GM12801 (cell line): Measurements from ENCODE around the gene HMHB1.

Experiments
- CTCF ChIP-seq: IDR thresholded peaks from one replicate; pipeline ENCODE4 v1.5.1; 2011; ENCODE audit warnings: control low read depth; ENCODE audit not compliant: insufficient read length; ENCODE audit errors: extremely low read depth

The HMHB1 gene

DNA sequence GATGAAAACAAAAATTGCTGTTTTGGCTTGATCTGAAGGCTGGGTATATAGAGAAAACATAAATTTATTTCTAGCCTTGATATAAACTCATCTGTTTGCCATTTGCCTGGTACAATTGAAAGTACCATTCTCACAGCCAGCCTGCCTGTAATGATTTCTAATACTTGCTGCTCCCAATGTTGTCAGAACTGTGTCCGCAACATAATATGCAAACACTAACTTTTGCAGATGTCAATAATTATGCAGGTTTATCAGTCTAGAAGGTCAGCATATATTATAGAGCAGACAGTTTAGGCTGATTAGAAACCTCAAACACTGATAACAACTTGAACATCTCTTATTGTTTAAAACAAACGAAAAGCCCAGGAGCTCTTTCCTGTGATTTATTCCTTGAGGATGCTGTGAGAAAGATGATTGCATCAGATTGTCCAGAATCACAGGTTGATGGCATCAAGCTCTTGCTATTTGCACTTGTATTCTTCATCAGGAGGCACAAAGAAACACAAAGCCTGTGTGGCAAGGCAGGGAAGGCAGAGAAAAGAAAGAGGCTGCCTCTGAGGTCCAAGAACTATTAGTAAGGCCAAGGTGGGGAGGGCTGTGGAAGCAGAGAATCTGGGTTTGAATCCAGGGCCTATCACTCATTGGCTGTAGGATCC is 21.4 kb upstream of the HMHB1 start:
- no peak for TF ChIP-seq CTCF

DNA sequence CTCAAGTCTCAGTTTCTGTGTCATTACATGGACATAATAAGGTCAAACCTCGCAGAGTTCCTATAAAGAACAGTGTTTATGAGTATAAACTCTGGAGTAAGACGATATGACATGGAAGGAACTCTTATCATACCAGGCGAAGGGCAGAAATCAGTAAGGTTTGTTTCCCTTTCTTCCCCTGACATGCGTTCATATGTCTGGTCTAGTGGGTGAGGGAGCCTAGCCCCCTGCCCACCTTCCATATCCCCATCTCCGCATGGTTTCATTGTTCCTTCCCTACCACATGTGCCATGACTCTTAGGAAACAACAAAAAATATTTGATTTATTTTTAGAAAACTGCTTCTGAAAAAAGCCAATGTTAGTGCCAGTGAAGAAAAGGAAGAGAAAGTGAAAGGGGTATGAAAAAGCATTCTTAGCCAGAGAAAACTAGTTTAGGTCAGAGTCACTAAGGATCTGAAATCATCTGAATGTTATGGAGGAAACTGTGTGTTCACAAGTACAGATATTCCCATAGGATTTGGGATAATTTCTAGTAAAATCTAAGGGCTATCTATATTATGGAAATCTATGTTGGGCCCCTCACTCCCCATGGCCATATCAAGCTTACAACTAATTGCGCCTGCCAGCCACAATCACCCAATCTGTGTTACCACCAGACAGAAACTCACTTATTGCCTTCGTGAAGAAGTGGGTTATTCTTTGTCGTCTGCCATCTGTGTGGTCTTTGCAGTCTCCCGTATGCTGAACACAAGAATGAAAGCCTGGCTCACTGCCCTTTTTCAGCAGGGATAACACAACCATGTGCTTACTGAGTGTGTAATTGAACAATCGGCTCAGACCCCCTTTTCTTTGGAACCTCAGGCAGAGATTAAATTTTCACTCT is 19.9 kb upstream of the HMHB1 start:
- no peak for TF ChIP-seq CTCF

- TF ChIP-seq CTCF = no peak
Measured at GRCh38 chr5:143793249-143793648, 18.7 kb upstream of the HMHB1 start.

GRCh38 chr5:143796125-143796524 is 15.8 kb upstream of the HMHB1 start:
- no peak for TF ChIP-seq CTCF

DNA sequence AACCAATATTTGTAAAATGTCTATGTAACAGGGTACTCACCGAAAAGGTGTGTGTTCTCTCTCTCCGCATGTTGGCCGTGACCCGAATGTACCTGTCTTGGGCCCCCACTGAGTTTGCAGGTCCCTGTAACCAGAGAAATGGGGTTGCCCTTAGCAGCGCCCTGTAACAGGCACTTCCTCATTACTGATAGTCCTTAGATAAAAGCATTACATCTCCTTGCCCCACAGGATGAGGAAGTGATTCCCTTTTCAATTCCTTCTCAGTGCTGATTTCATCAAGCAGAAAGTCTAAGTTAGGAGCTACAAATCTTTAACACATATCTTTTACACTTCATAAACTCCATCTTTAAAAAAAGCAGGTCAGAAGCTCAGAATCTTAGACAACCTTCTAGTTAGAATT is 15.2 kb upstream of the HMHB1 start:
- TF ChIP-seq CTCF = no peak

DNA sequence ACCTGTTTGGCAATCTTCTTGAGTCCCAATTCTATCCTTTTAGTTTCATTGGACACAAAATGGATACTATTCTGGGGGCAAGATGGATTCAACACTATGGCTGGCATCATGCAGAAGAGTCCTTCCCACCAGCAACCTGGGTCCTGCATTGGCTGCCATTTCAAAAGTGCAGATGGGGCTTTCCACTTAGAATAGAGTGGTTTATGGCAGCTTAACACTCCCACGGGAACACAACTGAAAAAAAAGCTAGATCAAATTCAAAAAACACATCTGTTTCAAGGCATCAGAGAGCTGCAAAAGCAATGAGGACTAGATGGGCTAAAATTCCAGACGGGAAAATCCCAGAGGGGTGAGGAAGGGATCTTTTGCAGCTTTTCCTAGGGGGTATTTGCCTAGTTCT is 11.2 kb upstream of the HMHB1 start:
- TF ChIP-seq CTCF = no peak

- TF ChIP-seq CTCF = no peak
Measured at GRCh38 chr5:143801252-143801939, 10.6 kb upstream of the HMHB1 start.
